HFFc6 (cell line): ENCODE measurements around the gene NACC1. TPM values are rescaled to one million over a fixed set of nuclear protein-coding genes. Genes with fewer than 3 reads are reported as not detected.

Experiments used
- DNase-seq: peaks from one replicate; pipeline ENCODE4 v3.0.0-alpha.2; 2018
- H3K27ac Mint-ChIP-seq: 2 replicates; pipeline ENCODE4 v1.8.0; 2020; ENCODE audit warnings: mild to moderate bottlenecking, mixed read lengths
- H3K27me3 Mint-ChIP-seq: 2 replicates; pipeline ENCODE4 v1.8.0; 2021; ENCODE audit warnings: mild to moderate bottlenecking, moderate library complexity, mixed read lengths; ENCODE audit not compliant: insufficient read depth
- H3K36me3 Mint-ChIP-seq: 2 replicates; pipeline ENCODE4 v1.8.0; 2021; ENCODE audit warnings: low read depth, mixed read lengths
- H3K4me1 Mint-ChIP-seq: 2 replicates; pipeline ENCODE4 v1.8.0; 2020; ENCODE audit warnings: low read depth, mixed read lengths
- H3K4me3 Mint-ChIP-seq: 2 replicates; pipeline ENCODE4 v1.8.0; 2020; ENCODE audit warnings: mild to moderate bottlenecking, moderate library complexity, mixed read lengths
- H3K9me3 Mint-ChIP-seq: 2 replicates; pipeline ENCODE4 v1.8.0; 2020; ENCODE audit warnings: mild to moderate bottlenecking, mixed read lengths
- CTCF ChIP-seq: fragments of 200-600 bp; sonication (generic); IDR thresholded peaks from 2 replicates; pipeline ENCODE4 v1.5.0; 2021; ENCODE audit warnings: antibody characterized with exemption, mild to moderate bottlenecking
- total RNA-seq, 6 experiments: library from RNA; stranded (reverse); fragmentation: NEBNext Ultra II Directional; extraction: Animal tissue kit (Norgen Biotek cat#: 25700); gene quantifications; 2 replicates in 1 of 6; 3 replicates in 5 of 6; pipeline ENCODE4 v1.2.3, GENCODE V29; 2021

The NACC1 gene
- total RNA-seq, 6 experiments from 2014 or later = 126 to 146 (median 139) TPM

- H3K4me3 Mint-ChIP-seq = no peak overlapping the region
- H3K27me3 Mint-ChIP-seq = peaks cover 1% of the 10 kb centered on the region
- no peaks in the 10 kb centered on the region for H3K9me3 Mint-ChIP-seq
- DNase-seq = no peak
- H3K27ac Mint-ChIP-seq = peak overlapping the region; percentile 38; the same call in 1 of the 2 replicates
- no peak for TF ChIP-seq CTCF
- peaks cover 13% of the 10 kb centered on the region; the same call in 1 of the 2 replicates for H3K36me3 Mint-ChIP-seq
- H3K4me1 Mint-ChIP-seq = no peaks in the 10 kb centered on the region; the same call in 1 of the 2 replicates
These were observed 26.5 kb upstream of the NACC1 start for GRCh38 chr19:13091400-13092157.

- Mint-ChIP-seq H3K9me3 (no peaks in the 10 kb centered on the region), H3K36me3 (peaks cover 17% of the 10 kb centered on the region), H3K4me1 (no peaks in the 10 kb centered on the region; the same call in 1 of the 2 replicates), H3K27me3 (peaks cover 1% of the 10 kb centered on the region), H3K27ac (no peak overlapping the region), H3K4me3 (no peak overlapping the region)
- no peak for TF ChIP-seq CTCF
- DNase-seq = no peak
These were observed 25.9 kb upstream of the NACC1 start for GRCh38 chr19:13092158-13092543.

GRCh38 chr19:13092606-13093235, 25.3 kb upstream of the NACC1 start:
- Mint-ChIP-seq H3K36me3 (peaks cover 17% of the 10 kb centered on the region), H3K27me3 (peaks cover 1% of the 10 kb centered on the region), H3K27ac (no peak overlapping the region), H3K9me3 (no peaks in the 10 kb centered on the region), H3K4me1 (no peaks in the 10 kb centered on the region; the same call in 1 of the 2 replicates), H3K4me3 (no peak overlapping the region)
- no peak for TF ChIP-seq CTCF
- DNase-seq = no peak

- Mint-ChIP-seq H3K27me3 (peaks cover 2% of the 10 kb centered on the region), H3K27ac (no peak overlapping the region), H3K4me1 (peaks cover 3% of the 10 kb centered on the region; the same call in 1 of the 2 replicates), H3K36me3 (peaks cover 15% of the 10 kb centered on the region), H3K9me3 (no peaks in the 10 kb centered on the region), H3K4me3 (no peak overlapping the region)
- peak; percentile 99 for TF ChIP-seq CTCF
- DNase-seq = peak; percentile 67
These were observed 24.5 kb upstream of the NACC1 start for GRCh38 chr19:13093407-13094105.

GRCh38 chr19:13094106-13094504, 24.0 kb upstream of the NACC1 start:
- peaks cover 4% of the 10 kb centered on the region for H3K27me3 Mint-ChIP-seq
- peaks cover 8% of the 10 kb centered on the region; the same call in 1 of the 2 replicates for H3K4me1 Mint-ChIP-seq
- peaks cover 12% of the 10 kb centered on the region for H3K36me3 Mint-ChIP-seq
- no peak; the same call in 1 of the 2 replicates for TF ChIP-seq CTCF
- no peak overlapping the region for H3K27ac Mint-ChIP-seq
- DNase-seq = no peak
- no peak overlapping the region for H3K4me3 Mint-ChIP-seq
- H3K9me3 Mint-ChIP-seq = no peaks in the 10 kb centered on the region
